Measurements from ENCODE around the gene KCNN3.

The KCNN3 gene

DNA sequence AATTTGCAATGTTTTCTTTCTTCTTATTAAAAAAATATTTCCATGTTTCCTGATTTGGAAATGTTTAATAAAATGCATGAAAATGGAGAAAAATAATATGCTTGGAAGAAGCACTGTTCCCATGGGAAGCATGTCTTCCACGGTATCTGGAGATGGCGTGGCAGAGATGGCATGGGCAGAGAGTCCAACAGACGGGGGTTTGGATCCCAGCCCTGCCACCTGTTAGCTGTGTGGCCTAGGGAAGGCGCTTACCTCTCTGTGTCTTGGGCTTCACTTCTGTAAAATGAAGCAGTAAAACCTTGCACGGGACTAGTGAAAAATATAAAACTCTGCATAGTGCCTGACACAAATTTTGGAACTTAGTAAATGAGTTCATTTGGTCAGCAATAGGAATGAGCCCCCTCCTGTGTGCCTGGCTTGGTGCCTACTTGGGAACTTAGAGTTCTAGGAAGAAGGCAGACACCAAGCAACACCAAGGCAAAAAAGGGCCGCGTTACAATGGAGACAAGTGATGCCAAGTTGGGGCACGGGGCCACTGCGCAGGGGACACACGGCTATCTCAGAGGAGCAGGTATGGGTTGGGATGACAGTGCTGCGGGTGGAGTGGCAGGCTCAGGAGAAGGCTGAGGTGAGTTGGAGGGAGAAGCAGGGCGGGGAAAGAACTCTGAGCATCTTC is 124.2 kb downstream of the KCNN3 start:
- DNase-seq, result no peak

DNA sequence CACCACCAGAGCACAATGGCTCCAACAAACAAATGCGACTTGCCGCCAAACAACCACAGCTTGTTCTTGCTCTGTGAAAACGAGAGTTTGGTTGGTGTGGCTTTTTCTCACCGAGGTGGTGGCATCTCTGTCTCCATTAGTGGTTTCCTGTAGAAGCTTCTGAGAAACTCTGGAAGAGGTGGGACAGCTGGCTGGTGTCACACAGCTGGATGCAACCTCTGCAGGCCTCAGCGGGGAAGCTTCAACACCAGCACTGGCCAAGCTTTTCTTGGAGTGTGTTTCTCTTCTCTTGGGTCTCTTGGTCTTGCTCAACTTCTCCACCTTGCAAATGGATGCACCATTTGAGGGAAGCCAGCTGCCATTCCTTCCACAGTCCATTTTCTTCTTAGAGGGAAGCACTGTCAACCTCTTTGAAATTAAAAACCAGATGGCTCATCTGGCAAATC is 124.8 kb downstream of the KCNN3 start:
- no peak for DNase-seq

DNA sequence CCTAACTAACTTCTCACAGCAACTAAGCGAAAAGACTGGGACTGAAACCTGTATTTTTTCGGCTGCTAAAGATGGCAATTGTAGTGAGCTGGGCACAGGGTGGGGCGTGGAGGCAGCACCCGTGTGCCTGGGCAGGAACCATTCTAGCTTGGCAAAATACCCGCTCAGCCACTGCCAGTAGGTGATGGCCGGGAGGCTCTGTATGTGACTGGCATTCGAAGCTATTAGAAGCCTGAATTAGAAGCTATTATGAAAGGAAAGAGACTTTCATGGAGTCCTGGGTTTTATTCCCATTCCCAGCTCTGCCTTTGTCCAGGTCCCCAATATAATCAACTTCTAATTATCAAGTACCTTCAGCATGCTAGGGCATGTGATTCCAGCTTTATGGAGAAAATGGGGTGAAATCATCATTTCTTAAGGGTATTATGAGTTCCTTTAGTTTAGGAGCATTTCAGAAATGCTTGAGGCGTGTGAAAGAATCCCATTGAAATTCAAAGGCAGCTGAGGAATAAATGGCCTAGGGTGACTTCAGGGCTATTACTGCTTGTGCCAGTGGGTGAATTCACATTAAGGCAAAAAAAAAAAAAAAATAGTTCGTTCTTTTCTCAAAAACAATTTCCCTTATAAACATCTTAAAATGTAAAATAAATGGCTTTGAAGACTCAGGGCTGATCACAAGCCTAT is 125.6 kb downstream of the KCNN3 start:
- no peak for DNase-seq

DNA sequence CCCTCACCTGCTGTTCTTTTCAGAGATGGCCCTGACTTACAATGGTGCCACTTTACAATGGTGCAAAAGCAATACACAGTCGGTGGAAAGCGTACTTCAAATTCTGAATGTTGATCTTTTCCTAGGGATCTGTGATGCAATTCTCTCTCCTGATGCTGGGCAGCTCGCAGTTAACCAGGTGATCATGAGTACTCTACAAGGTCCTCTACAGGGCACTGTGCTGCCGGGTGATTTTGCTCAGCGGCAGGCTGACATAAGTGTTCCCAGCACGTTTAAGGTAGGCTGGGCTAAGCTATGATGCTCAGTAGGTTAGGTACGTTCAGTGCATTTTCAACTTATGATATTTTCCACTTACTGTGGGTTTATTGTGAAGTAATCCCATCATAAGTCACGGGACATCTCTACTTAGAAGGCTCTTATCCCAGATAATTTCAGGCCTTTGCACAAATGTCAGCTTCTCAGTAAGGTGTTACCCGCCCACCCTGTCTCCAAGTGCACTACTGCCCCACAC is 126.5 kb downstream of the KCNN3 start:
- no peak for DNase-seq

DNA sequence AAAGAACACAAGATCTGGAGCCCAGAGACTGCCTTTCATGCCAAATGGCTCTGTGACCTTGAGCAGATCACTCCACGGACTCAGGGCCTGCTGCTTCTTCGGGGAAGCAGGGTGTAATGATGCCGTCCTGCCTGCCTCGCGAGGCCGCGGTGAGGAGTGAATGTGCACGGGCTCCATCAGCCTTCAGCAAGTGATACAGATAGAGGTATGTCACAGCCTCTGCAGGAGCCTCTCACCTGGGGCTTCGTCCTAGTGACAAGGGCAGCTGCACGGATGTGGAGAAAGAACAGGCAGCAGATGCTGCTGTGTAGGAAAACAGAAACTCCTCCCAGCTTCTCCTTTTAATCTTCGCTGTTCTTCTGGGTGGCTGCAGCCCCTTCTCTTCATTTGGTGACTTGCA is 127.5 kb downstream of the KCNN3 start:
- DNase-seq, result no peak

DNA sequence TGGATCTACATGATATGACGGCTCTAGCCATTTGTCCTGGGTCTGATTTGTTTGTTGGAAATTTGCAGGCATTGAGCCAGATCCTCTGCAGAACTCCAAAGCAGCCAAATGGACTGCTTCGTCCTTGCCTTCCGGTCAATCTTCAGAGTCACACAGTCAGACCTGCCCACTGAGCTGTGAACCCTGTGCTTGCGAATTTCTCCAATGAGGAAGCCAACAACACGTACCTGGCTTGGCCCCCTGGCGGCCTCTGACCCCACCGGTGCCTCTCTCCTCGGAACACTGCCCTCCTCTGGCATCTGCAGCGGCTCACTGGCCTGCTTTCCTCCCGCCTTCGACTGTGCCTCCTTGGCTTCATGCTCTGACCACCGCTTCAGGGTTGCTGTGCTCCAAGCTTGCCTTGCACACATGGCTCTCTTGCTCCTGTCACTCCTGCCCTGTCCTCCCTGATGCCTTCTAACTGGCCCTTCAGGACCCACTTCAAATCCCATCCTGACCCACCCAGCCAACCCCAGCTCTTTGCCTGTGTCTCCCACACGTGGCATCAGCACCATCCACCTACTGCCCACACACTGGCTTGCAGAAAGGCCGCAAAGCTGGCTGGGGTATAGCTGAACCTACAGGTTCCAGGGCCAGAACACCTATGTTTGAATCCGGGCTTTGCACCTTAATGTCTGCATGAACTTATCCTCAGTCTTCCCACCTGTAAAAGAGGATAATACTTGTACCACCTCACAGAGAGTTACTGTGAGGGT is 128.2 kb downstream of the KCNN3 start:
- DNase-seq, result no peak

DNA sequence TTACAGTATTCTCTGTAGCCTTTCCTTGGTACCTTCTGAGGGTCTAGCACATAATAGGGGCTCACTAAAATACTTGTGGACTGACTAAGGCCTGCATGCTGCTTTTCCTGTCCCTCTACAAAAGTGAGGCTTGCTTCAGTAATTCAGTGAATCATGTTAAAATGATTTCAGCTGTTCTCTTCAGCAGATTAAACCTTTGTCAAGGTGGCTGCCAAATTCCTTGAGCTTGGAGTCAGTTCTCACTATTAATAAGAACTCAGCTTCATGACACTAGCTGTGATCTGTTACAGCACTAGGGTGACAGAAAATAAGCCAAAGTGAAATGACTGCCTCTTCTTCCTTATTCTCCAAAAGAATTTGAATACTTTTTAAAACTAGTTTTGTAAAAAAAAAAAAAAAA is 128.8 kb downstream of the KCNN3 start:
- no peak for DNase-seq

DNA sequence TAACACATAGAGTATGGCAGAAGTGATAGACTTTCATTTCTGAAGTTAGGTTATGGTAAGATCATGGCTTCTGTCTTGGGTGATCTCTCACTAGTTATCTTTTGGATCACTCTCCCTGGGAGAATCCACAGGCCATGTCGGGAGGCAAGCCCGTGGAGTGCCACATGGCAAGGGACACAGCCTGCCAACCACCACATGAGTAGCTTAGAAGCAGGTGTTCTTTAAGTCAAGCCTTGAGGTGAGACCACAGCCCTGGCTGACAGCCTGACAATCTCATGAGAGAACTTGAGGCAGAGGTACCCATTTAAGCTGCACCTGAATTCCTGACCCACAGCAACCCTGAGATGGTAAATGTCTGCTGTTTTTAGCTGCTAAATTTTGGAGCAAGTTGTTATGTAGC is 130.4 kb downstream of the KCNN3 start:
- no peak for DNase-seq

DNA sequence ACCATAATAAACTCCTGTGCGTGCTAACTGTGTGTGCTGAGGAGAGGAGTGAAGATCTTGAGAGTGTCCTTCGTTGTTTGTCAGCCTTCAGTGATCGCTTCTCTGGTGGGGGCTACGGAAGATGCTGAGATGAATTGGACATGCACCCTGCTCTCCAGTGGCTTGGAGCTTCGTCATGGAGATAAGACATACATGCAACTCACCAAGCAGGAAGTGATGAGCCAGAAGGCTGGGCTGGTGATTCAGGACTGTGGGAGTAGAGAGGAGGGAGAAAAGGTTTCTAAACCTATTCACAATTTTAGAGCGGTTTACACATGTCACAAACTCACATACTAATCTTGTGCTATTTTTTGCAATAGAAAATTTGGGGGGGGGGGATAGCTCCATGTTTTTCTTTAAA is 133.2 kb downstream of the KCNN3 start:
- DNase-seq, result no peak

DNA sequence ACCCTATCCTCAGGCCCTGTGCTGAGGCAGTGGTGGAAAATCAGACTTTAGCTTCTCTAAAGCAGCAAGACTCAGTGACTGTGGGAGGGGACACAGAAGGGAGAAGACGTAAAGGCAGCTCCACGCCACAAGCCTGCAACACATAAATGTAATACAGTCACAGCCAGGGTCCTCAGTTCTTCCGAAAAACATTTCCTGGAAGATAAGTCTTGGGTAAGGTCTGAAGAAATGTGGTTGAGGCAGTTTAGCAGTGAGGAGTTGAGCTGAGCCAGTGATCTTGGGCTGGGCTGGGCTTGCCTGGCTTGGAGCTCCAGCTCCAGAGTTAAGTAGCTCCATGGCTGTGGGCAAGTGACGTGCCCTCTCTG is 134.3 kb downstream of the KCNN3 start:
- no peak for DNase-seq

DNA sequence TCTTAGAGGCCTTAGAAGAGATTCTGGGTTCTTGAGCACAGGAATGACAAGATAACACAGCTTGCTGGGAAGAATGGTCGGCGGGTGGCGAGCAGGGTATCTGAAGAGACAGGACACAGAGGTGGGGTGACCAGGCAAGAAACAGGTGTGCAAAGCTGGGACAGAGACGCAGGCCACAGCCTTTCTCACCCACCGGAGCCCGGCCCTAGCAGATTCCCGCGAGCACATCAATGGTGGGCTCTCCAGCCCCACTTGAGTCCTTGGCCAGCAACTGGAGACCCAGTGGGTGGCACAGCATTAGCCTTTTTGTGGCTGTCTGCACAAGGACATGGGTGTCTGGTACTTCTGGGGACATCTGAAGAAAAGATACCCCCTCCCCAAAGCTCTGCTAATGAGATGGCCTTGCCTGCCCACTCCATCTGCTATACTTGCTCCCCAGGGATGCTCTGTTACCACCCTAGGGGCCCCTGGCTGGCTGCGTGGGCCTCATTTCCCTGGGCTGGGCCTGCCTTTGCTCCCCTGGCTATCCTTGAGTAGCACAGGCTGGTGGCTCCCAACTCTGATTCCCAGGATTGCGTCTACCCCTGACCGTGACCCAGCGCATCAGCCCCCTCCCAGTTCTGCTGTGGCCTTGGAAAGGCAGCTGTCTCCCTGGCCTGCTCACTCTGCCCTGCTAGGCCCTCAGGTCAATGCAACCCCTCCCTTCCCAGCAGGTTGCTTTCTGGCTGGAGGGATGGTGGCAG is 134.8 kb downstream of the KCNN3 start:
- no peak for DNase-seq

DNA sequence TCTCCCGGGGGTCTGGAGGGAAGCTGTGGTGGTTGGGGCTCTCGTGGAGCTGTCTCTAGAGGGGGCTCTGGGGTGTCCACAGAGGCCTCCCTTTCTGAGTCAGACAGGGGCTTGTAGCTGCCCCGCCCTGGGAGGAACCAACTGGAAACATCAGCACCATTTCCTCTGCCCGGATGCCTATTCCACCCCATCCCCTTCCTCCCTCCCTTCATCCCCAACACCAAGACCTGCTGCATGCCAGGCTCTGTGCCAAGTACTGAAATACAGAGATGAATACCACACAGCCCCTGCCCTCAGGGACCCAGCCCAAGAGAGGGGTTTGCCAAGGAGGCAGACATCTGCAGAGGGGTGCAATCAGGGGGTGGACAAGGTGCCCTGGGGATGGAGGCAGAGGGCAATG is 136.5 kb downstream of the KCNN3 start:
- no peak for DNase-seq

DNA sequence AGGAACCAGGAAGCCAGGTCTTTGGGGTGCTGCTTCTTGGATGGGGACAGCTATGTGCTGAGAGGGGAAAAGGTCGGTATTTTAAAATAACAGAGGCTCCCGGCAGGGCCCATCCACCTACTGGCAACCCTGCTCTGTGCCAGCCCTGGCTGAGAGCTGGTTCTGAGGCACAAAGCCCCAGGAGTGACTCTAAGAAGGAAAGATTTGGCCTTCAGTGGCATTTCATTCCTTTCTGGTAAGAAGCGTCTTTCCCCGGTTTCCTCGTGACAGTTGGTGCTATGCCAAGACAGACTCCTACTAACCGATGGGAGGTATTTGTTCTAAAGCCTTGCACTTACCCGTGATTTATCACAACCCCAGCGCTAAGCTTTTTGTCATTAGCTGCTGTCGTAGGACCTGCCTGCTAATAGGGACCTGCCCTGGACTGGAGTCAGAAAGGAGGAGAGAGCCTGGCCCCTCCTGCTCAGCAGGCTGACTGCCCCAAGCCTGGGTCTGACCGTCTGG is 139.0 kb downstream of the KCNN3 start:
- no peak for DNase-seq

DNA sequence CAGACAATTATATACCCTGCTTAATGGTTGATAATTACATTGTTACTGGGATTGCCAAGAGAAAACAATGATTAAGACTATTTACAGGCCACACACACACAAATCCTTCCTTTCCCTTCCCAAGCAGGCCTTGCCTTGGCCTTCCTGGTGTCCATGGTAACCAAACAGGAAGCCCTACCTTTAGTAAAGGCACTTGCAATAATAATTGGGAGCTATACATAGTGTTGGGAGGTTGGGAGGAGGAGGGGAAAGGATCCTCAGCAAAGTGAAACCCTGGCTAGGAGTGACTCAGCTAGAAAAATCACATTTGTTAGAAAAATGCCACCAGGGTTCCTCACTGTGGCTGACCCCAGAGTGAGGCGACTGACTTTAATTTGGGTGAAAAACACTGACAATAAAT is 139.8 kb downstream of the KCNN3 start:
- no peak for DNase-seq

DNA sequence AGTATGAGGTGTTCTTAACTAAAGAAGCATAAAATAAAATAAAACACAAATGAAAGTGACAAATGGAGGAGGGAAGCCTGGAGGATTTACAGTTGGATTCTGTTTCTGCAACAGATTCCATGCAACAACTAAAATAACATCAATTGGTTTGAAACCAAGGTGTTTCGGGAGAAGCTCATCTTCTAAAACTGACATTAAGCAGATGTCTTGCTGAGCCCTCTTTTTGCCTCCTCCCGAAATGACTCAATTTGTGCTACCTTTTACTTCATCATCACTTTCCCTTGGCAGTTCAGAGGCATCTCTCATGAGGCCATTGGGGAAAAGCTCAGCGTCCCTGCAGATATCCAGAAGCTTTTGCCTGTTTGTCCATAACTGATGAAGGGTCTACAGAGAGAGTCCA is 140.5 kb downstream of the KCNN3 start:
- no peak for DNase-seq

DNA sequence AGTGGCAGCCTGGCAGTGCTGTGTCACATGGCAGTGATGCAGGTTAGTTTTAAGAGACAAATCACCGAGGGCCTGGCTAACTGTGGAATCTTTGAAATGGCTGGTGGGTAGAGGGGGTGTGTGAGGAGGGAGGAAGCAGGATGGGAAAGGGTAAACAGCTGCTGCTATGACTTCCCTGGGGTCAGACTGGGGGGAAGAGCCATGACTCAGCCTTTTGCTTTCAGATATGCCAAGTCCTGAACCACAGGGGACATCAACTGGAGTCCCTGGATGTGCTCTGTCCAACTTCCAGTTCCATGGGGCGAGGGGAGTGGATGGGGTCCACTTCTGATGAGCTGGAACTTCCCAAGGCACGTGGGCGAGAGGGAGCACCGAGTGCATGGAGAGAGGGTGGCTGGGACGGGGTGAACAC is 141.0 kb downstream of the KCNN3 start:
- no peak for DNase-seq

DNA sequence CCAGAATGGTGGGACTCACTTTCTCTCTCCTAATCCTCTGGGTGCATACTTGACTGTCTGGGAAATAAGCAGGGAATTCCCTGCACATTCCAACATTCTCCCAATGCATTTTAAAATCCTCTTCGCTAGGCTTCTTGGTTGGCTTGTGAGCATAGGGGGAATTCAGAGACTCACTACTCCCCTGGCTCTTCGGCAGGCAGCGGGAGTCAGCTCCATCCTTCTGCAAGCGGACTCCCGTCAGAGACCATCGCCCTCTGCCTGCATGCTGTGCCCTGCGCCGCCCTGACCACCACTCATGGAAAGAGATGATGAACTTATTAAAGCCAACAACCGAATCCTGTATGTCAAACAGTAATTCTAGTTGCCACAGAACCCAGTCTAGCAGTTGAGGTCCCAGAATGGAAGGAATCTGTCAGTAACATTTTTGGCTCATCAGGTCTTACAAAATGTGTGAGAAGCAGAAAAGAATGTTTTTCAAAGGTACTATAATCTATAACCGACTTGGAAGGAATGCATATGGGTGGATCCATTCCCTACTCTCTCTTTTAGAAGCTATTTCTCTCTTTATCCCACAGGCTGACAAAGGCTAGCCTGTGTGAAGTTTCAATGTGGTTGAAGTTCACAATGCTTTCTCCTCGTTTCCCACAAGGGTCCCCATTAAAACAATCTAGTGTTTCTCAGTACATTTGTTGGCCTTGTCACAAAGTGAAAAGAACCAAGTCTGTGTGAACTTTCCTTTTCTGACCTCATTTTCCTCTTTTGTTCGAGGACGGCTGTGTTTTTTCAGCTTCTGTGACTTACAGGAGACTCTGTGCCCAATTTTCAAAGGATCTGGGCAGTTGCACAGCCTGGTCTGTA is 143.0 kb downstream of the KCNN3 start:
- DNase-seq, result no peak

DNA sequence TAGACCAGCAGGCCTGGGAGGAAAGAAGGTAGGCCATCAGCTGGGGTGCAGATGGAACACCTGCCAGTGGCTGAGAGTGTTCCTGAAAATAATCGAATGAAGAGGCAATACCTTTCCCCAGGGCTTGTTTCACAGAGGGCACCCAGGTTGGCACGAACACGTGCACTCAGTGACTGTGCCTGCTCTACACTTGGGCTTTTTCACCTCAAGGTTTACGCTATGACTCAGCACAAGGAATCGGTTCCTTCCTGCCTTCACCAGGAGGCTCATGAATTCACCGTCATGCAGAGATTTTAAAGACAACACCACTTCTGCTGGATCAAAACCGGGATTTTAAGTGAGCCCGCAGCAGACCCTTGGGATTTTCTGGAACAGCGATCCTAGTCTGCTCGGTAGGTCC is 143.6 kb downstream of the KCNN3 start:
- DNase-seq, result no peak

DNA sequence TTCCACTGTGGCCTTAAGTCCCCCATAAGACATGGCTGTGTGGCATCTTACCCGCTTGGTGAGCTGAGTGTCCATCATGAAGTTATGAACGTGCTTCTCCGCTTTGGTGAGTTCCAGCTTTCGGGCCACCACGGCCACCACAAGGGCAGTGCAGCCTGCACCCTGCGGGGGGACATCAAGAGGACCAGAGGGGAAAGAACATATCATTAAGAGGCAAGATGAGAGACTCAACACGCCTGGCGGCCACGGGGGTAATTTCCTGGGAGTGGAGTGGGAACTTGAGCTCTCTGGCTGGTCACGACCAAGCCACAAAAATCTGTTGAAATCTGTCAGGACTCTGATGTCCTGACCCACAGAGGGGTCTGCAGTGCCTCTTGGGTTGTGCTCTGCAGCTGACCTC is 144.2 kb downstream of the KCNN3 start:
- DNase-seq, result no peak

DNA sequence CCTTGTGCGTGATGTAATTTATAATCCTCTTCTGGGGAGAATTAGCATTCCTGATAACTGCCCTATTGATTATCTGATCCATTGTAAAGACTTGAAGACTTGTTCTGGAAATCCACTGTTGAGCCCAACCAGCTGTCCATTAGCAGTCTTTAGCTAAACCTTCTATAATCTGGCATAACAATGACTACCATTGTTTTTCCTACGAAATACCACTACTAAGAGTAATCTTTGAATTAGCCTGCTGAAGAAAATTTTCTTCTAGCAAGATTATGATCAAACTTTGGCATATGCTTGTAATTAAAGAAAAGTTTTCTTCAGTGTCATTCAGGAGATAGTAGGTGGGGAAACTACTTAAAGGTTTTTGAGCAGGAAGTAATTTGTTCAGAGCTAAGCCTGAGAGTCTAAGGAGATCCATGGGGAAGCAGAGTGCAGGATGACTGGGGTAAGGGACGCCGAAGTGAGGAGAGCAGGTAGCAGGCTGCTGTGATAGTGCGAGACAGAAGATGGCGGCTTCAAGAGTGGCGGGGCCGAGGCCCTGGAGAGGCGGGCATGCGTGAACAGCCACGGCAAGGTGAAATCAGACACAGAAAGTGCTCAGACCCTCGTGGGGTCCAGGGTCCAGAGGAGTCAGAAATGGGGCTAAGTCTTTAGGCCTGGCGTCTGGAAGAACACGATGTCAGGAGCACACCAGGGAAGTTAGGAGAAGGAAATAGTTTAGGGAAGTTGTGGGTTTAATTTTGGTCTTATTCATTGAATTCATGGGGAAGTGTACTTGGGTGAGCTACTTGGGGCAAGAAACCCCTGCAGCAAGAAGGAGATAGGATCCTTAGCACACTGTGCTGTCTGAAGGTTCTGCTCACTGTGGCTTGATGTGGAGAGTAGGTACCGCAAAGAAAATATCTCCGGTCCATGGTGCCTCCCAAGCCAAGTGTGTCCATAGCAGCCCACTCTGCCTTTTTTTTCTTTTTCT is 149.5 kb downstream of the KCNN3 start:
- DNase-seq, result no peak

All from NCI-H526 treated with DMSO at 0.1 percent for 48 hours (cell line).